HEK293T (cell line): ENCODE results near the gene CELF4.

Experiments used
- ARNT ChIP-seq: fragments of 450-650 bp; IDR thresholded peaks from 2 replicates; pipeline ENCODE4 v1.6.1; 2017; ENCODE audit warnings: mild to moderate bottlenecking
- CTBP1 ChIP-seq: fragments of 450-650 bp; IDR thresholded peaks from 2 replicates; pipeline ENCODE4 v1.6.1; 2016; ENCODE audit warnings: borderline replicate concordance
- FOXA1 ChIP-seq: fragments of 450-650 bp; IDR thresholded peaks from 2 replicates; pipeline ENCODE4 v1.6.1; 2016; ENCODE audit warnings: mild to moderate bottlenecking
- FOXM1 ChIP-seq: fragments of 450-650 bp; IDR thresholded peaks from 2 replicates; pipeline ENCODE4 v1.6.1; 2017; ENCODE audit warnings: mild to moderate bottlenecking, borderline replicate concordance
- HDGF ChIP-seq: fragments of 450-650 bp; IDR thresholded peaks from 2 replicates; pipeline ENCODE4 v1.6.1; 2017; ENCODE audit warnings: antibody characterized with exemption, borderline replicate concordance
- NFRKB ChIP-seq: fragments of 450-650 bp; IDR thresholded peaks from 2 replicates; pipeline ENCODE4 v1.6.1; 2016; ENCODE audit warnings: mild to moderate bottlenecking, moderate library complexity
- SP1 ChIP-seq: fragments of 450-650 bp; IDR thresholded peaks from 2 replicates; pipeline ENCODE4 v1.6.1; 2017
- SUZ12 ChIP-seq: fragments of 450-650 bp; IDR thresholded peaks from 2 replicates; pipeline ENCODE4 v1.6.1; 2016; ENCODE audit warnings: mild to moderate bottlenecking
- ZNF384 ChIP-seq: fragments of 450-650 bp; IDR thresholded peaks from 2 replicates; pipeline ENCODE4 v1.6.1; 2016

DNA sequence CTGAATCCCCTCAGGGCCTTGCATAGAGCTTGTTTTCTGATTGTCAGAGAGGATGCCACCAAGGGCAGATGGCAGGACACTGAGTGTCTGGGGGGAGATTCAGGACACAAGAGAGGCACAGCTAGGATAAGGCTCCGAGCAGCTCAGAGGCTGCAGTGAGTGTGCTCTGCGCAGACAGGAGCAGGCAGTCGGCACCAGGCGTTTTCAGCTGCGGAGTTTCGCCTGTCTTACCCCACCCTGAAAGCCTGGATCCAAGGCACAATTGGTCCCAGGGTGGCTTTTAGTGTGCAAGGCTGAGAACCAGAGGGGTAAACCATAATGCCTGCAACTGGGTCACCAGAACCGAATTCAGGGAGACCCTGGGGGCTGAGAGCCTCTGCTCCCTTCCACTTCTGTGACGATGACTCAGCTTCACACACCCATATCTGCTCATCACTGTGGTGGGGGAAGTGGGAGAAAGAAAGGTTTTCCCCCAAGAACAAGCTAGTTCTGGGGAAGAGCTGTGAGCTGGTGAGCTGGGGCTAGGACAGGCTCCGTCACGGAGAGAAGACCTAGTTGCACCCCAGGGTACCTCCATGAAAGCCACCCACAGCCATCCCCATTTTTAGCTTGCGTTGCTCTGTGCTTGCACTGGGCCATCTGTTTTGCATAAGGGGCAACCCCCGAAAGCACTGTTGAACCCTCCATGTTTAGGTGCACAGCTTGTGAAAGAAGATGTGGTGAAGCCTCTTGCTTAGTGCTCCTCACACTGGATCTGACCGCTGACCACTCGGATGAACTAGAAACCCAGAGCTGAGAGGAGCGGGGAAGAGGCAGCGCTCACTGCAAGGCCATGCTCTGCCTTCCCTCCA lies 173.7 kb downstream of the CELF4 start:
- no peak for TF ChIP-seq FOXM1
- TF ChIP-seq FOXA1, result no peak
- no peak for TF ChIP-seq SP1
- TF ChIP-seq SUZ12, result no peak
- no peak for TF ChIP-seq CTBP1
- TF ChIP-seq NFRKB, result no peak
- no peak for TF ChIP-seq HDGF
- TF ChIP-seq ZNF384, result no peak
- no peak for TF ChIP-seq ARNT
